Measurements from ENCODE around the gene TMEM87A.

Gene TMEM87A

GRCh38 chr15:42191610-42192346 is 81.5 kb downstream of the TMEM87A start:
- no peak overlapping the region for H3K4me3 ChIP-seq (ENCODE audit: low read depth, low read length)
- TF ChIP-seq CTCF (IDR thresholded peaks at IDR 0.05; ENCODE audit: low read depth, low read length) = no peak

GRCh38 chr15:42190370-42190769 is 82.9 kb downstream of the TMEM87A start:
- no peak for TF ChIP-seq CTCF (IDR thresholded peaks at IDR 0.05; ENCODE audit: low read depth, low read length)
- H3K4me3 ChIP-seq (ENCODE audit: low read depth, low read length) = no peak overlapping the region

GRCh38 chr15:42185801-42186200 is 87.4 kb downstream of the TMEM87A start:
- no peak for TF ChIP-seq CTCF (IDR thresholded peaks at IDR 0.05; ENCODE audit: low read depth, low read length)
- no peak overlapping the region for H3K4me3 ChIP-seq (ENCODE audit: low read depth, low read length)

GRCh38 chr15:42184736-42185135 is 88.5 kb downstream of the TMEM87A start:
- TF ChIP-seq CTCF (IDR thresholded peaks at IDR 0.05; ENCODE audit: low read depth, low read length) = no peak
- no peak overlapping the region for H3K4me3 ChIP-seq (ENCODE audit: low read depth, low read length)

GRCh38 chr15:42184296-42184695 is 88.9 kb downstream of the TMEM87A start:
- no peak for TF ChIP-seq CTCF (IDR thresholded peaks at IDR 0.05; ENCODE audit: low read depth, low read length)
- no peak overlapping the region for H3K4me3 ChIP-seq (ENCODE audit: low read depth, low read length)

GRCh38 chr15:42182961-42183360 is 90.3 kb downstream of the TMEM87A start:
- no peak for TF ChIP-seq CTCF (IDR thresholded peaks at IDR 0.05; ENCODE audit: low read depth, low read length)

GRCh38 chr15:42182328-42182886 is 90.8 kb downstream of the TMEM87A start:
- no peak overlapping the region for H3K4me3 ChIP-seq (ENCODE audit: low read depth, low read length)
- TF ChIP-seq CTCF (IDR thresholded peaks at IDR 0.05; ENCODE audit: low read depth, low read length) = no peak

More at GRCh38 chr15:42182961-42183360, 90.3 kb downstream of the TMEM87A start:
- no peak overlapping the region for H3K4me3 ChIP-seq (ENCODE audit: low read depth, low read length)
